Chondrocyte (in vitro differentiated cells): Measurements from ENCODE around the gene SERPINE2. TPM values are rescaled to one million over a fixed set of nuclear protein-coding genes. Genes with fewer than 3 reads are reported as not detected.
"Not testable (repeated sequence)": the region's sequence is repeated elsewhere in the genome, so short reads cannot be mapped to it uniquely, and the experiment has no call there.

ENCODE experiments used
- DNase-seq: peaks from one replicate; pipeline ENCODE4 v3.0.0; 2021; ENCODE audit warnings: mixed read lengths, low spot score
- H3K27ac Mint-ChIP-seq: one replicate; pipeline ENCODE4 v1.8.0; 2021; ENCODE audit warnings: mild to moderate bottlenecking, moderate library complexity, mixed read lengths; ENCODE audit not compliant: unreplicated experiment
- H3K27me3 Mint-ChIP-seq: 2 replicates; pipeline ENCODE4 v1.8.0; 2021; ENCODE audit warnings: low read depth, mixed read lengths
- H3K36me3 Mint-ChIP-seq: 2 replicates; pipeline ENCODE4 v1.8.0; 2021; ENCODE audit warnings: low read depth, mixed read lengths
- H3K4me1 Mint-ChIP-seq: 2 replicates; pipeline ENCODE4 v1.8.0; 2021; ENCODE audit warnings: low read depth, mild to moderate bottlenecking, mixed read lengths
- H3K4me3 Mint-ChIP-seq: one replicate; pipeline ENCODE4 v1.8.0; 2021; ENCODE audit warnings: mild to moderate bottlenecking, moderate library complexity, mixed read lengths; ENCODE audit not compliant: unreplicated experiment
- H3K9me3 Mint-ChIP-seq: 2 replicates; pipeline ENCODE4 v1.8.0; 2021; ENCODE audit warnings: low read depth, mixed read lengths
- CTCF ChIP-seq: fragments of 200-600 bp; sonication (generic); IDR thresholded peaks from 2 replicates; pipeline ENCODE4 v1.5.0; 2021; ENCODE audit warnings: antibody characterized with exemption, mild to moderate bottlenecking, moderate library complexity
- total RNA-seq: library from RNA; stranded (reverse); gene quantifications from 3 replicates; pipeline ENCODE4 v1.2.1, GENCODE V29; 2021

The SERPINE2 gene
- total RNA-seq, 1 donor from 2014 or later: 46.9 TPM

GRCh38 chr2:224009605-224010315 lies 29.3 kb downstream of the SERPINE2 start:
- Mint-ChIP-seq H3K4me3 (no peak overlapping the region), H3K9me3 (no peaks in the 10 kb centered on the region), H3K27me3 (no peaks in the 10 kb centered on the region), H3K27ac (peak overlapping the region; percentile 39), H3K36me3 (no peaks in the 10 kb centered on the region), H3K4me1 (peaks cover 7% of the 10 kb centered on the region)
- no peak for DNase-seq
- no peak for TF ChIP-seq CTCF

- H3K27ac Mint-ChIP-seq: no peak overlapping the region
- H3K36me3 Mint-ChIP-seq: no peaks in the 10 kb centered on the region
- no peaks in the 10 kb centered on the region for H3K27me3 Mint-ChIP-seq
- no peak overlapping the region for H3K4me3 Mint-ChIP-seq
- no peaks in the 10 kb centered on the region for H3K9me3 Mint-ChIP-seq
- no peak for DNase-seq
- H3K4me1 Mint-ChIP-seq: peaks cover 15% of the 10 kb centered on the region
- TF ChIP-seq CTCF: no peak
These were observed 30.3 kb downstream of the SERPINE2 start for GRCh38 chr2:224008702-224009261.

GRCh38 chr2:224004105-224004695 lies 34.9 kb downstream of the SERPINE2 start:
- no peaks in the 10 kb centered on the region for H3K9me3 Mint-ChIP-seq
- H3K27me3 Mint-ChIP-seq: no peaks in the 10 kb centered on the region
- H3K36me3 Mint-ChIP-seq: peaks cover 3% of the 10 kb centered on the region
- H3K4me1 Mint-ChIP-seq: peaks cover 8% of the 10 kb centered on the region
- H3K4me3 Mint-ChIP-seq: no peak overlapping the region
- no peak overlapping the region for H3K27ac Mint-ChIP-seq
- TF ChIP-seq CTCF: no peak
- DNase-seq: no peak

GRCh38 chr2:224000662-224001061 lies 38.4 kb downstream of the SERPINE2 start:
- not testable (repeated sequence) for H3K27ac Mint-ChIP-seq, H3K9me3 Mint-ChIP-seq, H3K27me3 Mint-ChIP-seq, H3K36me3 Mint-ChIP-seq, DNase-seq, H3K4me3 Mint-ChIP-seq, H3K4me1 Mint-ChIP-seq

GRCh38 chr2:223999862-224000261 lies 39.2 kb downstream of the SERPINE2 start:
- no peak overlapping the region for H3K4me3 Mint-ChIP-seq
- DNase-seq: no peak
- no peaks in the 10 kb centered on the region for H3K27me3 Mint-ChIP-seq
- peaks cover 14% of the 10 kb centered on the region for H3K4me1 Mint-ChIP-seq
- H3K27ac Mint-ChIP-seq: no peak overlapping the region
- TF ChIP-seq CTCF: no peak
- peaks cover 7% of the 10 kb centered on the region for H3K9me3 Mint-ChIP-seq
- peaks cover 10% of the 10 kb centered on the region for H3K36me3 Mint-ChIP-seq
